GM12874 (cell line): ENCODE results near the gene AMIGO1.
A peak's percentile ranks its signal among the peaks of the same experiment; 100 is the strongest.

Experiments used
- CTCF ChIP-seq: IDR thresholded peaks from 2 replicates; pipeline ENCODE4 v1.5.1; 2011; ENCODE audit warnings: low read depth, mild to moderate bottlenecking, control low read depth, low read length, moderate library complexity; ENCODE audit not compliant: insufficient read depth

Gene AMIGO1

GRCh38 chr1:109483672-109484518 lies 25.6 kb downstream of the AMIGO1 start, which contains the start of gene ATXN7L2:
ATXN7L2 (plus strand) TSS chr1:109483905; CDS start chr1:109483954, 49 bp downstream.
- TF ChIP-seq CTCF, result no peak

GRCh38 chr1:109482791-109483671 lies 26.5 kb downstream of the AMIGO1 start:
- 0 out of 2 replicates have a peak, but pooled peaks have one; percentile 26 for TF ChIP-seq CTCF

GRCh38 chr1:109482242-109482641 lies 27.3 kb downstream of the AMIGO1 start:
- TF ChIP-seq CTCF, result no peak

- TF ChIP-seq CTCF, result no peak
These were observed 27.9 kb downstream of the AMIGO1 start for GRCh38 chr1:109481646-109482045.

DNA sequence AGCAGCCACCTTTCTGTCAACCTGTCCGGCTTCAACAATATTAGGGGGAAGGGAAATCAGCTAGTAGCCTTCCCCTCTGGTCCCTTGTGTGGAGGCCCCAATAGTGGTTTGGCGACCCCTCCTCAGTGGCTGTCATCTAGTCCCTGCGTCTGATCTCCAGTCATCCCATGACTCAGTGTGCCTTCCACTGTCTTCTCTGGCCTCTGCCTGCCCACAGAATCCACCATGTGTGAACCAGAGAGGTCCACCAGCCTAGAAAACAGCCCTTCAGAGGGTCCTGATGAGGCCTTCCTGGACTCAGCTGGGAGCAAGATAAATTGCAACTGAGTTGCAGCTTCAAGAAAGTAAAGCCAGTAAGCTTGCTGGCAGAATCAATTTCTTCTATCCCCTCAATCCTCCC lies 29.6 kb downstream of the AMIGO1 start:
- TF ChIP-seq CTCF, result no peak

GRCh38 chr1:109479311-109479710 lies 30.2 kb downstream of the AMIGO1 start:
- TF ChIP-seq CTCF, result no peak

DNA sequence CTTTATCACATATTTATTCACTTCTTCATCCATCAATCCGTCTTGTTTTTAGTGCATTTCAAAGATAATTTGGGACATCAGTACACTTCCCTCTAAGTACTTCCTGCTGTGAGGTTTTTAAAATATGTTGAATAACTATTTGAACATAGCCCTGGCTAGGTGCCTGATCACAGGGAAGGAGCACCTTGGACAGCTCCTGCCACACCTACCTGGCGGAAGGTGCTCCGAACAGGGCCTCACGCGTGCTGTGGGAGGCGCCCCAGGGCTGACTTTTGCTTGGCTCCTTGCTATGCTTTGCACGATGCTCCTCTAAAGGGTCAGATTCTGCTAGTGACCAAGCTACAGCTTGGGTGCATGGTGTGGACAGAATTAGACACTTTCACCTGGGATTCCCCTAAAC lies 30.7 kb downstream of the AMIGO1 start:
- TF ChIP-seq CTCF, result no peak
